ENCODE measurements around the gene MASP1.

DNA sequence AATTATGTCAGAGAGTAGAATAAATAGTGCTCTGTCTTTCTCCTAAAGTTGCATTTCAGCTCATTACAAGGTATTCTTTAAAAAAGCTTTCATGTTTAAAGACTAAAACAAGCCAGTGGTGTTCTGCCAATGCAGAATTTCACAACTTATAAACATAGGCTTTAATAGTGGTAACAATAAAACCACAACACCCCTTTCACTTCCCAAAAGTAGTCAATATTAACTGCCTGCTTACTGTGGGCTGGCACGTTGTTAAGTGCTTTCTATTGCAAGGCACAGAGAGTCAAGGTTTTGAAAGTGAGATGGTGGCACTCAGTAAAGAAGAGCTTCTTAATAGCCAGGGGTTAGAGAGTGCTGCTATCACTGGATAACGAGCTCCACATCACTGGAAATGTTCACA, 102.6 kb downstream of the MASP1 start:
- TF ChIP-seq ZNF8 (CRISPR knock-in tag; IDR thresholded peaks at IDR 0.05), result no peak
- TF ChIP-seq ZNF70 (CRISPR knock-in tag; IDR thresholded peaks at IDR 0.05), result no peak
- no peak for TF ChIP-seq CREB5 (CRISPR knock-in tag; IDR thresholded peaks at IDR 0.05; ENCODE audit: low read depth)
- no peak for TF ChIP-seq SNAI2 (CRISPR knock-in tag; IDR thresholded peaks at IDR 0.05)
- no peak for TF ChIP-seq RARB (CRISPR knock-in tag; IDR thresholded peaks at IDR 0.05)

Measured in SK-N-SH treated with all-trans-retinoic acid at 6 μM for 48 hours (cell line).